A549 treated with dexamethasone at 1 μM for 4 hours (cell line): ENCODE measurements around the gene PROZ. TPM values are rescaled to one million over a fixed set of nuclear protein-coding genes. Genes with fewer than 3 reads are reported as not detected.

Experiments used
- total RNA-seq: library from RNA; stranded (reverse); fragments of 200-300 nt; extraction: Qiagen RNA extraction; gene quantifications from 5 replicates; pipeline ENCODE4 v1.2.3, GENCODE V29; 2022

Gene PROZ, protein sequence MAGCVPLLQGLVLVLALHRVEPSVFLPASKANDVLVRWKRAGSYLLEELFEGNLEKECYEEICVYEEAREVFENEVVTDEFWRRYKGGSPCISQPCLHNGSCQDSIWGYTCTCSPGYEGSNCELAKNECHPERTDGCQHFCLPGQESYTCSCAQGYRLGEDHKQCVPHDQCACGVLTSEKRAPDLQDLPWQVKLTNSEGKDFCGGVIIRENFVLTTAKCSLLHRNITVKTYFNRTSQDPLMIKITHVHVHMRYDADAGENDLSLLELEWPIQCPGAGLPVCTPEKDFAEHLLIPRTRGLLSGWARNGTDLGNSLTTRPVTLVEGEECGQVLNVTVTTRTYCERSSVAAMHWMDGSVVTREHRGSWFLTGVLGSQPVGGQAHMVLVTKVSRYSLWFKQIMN
- total RNA-seq: not detected in 5 replicates

DNA sequence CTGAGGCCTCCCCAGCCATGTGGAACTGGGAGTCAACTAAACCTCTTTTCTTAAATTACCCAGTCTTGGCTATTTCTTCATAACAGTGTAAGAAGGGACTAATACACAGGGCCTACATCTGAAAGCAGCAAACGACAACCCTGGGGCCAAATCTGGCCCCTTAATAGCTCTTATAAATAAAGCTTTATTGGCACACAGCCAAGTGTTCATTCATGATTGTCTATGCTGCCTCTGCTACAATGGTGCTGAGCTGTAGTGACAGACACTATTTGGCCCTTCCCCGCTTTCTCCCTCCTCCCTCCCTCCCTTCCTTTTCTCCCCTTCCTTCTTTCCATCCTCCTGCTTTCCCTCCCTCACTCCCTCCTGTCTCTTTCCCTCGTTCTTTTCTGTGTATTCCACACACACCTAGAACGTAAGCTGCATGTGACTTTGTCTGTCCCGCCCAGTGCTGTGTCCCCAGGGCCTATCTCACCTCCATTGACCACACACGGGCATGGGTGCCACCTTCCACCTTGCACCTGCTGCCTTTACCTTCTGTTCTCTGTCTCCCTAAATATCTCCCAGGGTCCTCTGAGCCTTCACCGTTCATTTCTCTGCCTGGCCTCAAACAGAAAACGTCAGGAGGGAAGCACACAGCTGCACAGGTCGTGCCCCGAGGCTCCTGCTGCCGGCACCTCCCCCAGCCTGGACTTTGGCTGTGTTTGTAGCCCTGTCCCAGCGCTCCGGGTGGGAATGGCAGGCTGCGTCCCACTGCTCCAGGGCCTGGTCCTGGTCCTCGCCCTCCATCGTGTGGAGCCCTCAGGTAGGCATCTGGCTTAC lies at the start of gene PROZ:
Gene PROZ, plus strand, starts transcription at position 720 of the 819 bp plus-strand sequence. Its CDS starts 13 bp downstream, at position 733.

GRCh38 chr13:113122550-113123225 lies 35.8 kb upstream of the PROZ start, which contains the start of gene F10:
F10 (plus strand) TSS chr13:113122799; CDS start chr13:113122856, 57 bp downstream.

DNA sequence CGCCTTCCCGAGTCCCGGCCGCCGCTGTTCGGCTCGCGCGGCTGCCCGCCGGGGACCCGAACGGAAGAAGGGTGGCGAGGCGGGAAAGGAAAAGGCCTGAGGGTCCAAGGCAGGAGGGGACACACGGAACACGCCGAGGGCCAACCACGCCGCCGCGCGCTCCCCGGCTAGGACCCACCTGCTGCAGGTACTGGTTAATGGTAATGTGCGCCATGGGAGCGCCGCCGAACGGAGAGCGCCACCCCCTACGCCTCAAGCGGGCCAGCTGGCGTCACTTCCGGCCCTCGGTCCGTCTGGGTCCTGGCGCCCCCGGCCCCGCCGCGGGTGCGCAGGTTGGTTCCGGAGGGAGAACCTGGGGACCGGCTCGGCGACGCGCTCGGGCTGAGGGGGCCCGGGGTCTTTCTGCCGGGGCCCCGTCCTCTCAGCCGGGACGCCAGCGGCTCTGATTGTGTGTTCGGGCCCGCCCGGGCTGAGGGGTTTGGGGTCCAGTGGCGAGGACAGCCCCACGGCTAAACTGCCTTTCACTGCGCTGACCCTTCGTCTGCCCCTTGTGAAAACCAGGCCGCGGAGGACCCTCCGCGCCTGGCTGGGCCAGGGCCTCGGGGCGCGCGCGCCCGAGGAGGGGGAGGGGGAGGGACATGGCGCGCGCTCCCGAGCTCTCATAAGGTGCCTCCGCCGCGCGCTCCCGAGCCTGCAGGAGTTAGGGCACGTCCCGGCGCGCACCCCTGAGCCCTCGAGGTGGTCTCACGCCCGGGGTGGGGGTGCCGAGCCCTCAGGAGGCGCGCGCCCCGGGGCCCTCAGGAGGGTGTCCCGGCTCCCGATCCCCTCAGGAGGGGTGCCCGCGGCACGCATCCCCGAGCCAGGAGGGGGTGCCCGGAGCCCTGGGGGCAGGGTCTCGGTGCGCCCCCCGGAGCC lies 50.2 kb downstream of the PROZ start, which contains the start of gene PCID2:
Gene PCID2, minus strand, starts transcription at position 249 of the 915 bp plus-strand sequence. Its CDS starts 35 bp downstream, at position 214.

GRCh38 chr13:113209336-113209758 lies 50.9 kb downstream of the PROZ start, which contains the start of gene CUL4A:
CUL4A (plus strand) TSS chr13:113209613; CDS start chr13:113209628, 15 bp downstream.

Other genes with a start within 250 kb of the PROZ start
- gene MCF2L, start 189.4 kb upstream of the PROZ start, total RNA-seq: 0.27 to 0.53 TPM (median 0.38 TPM) in 5 replicates
- 0.05 to 0.16 TPM (median 0.07 TPM) in 5 replicates for gene F7, start 52.9 kb upstream of the PROZ start, total RNA-seq
- 0.06 to 0.07 TPM in 2 of 5 replicates, not detected in the others for gene F10, start 35.8 kb upstream of the PROZ start, total RNA-seq
- gene PCID2, start 50.0 kb downstream of the PROZ start, total RNA-seq: 35.1 to 40.3 TPM (median 37.7 TPM) in 5 replicates
- 46.8 to 55.4 TPM (median 51.1 TPM) in 5 replicates for gene CUL4A, start 51.0 kb downstream of the PROZ start, total RNA-seq
- 71.5 to 96.8 TPM (median 94.8 TPM) in 5 replicates for gene LAMP1, start 138.6 kb downstream of the PROZ start, total RNA-seq
- gene GRTP1, start 205.5 kb downstream of the PROZ start, total RNA-seq: 1.9 to 2.2 TPM (median 2.0 TPM) in 5 replicates